Activated CD4-positive, CD25-positive, alpha-beta regulatory T cell treated with anti-CD3 and anti-CD28 coated beads, Interleukin-2, amount 50 U/mL, for 72 hours (primary cell): ENCODE measurements around the gene STIL.
"Not testable (repeated sequence)": the region's sequence is repeated elsewhere in the genome, so short reads cannot be mapped to it uniquely, and the experiment has no call there.

Source experiments
- DNase-seq: peaks from one replicate; pipeline ENCODE4 v3.0.0; 2021

Gene STIL

GRCh38 chr1:47313915-47314664, at the start of gene STIL:
TSS of gene STIL (minus strand) at chr1:47314147. CDS start at chr1:47310319, 3,828 bp downstream.
- peak; percentile 94 for DNase-seq

- no peak for DNase-seq
Measured at GRCh38 chr1:47362828-47363227, 48.9 kb upstream of the STIL start.

- DNase-seq = no peak
Measured at GRCh38 chr1:47361380-47361779, 47.4 kb upstream of the STIL start.

- DNase-seq = no peak
Measured at GRCh38 chr1:47351305-47351704, 37.4 kb upstream of the STIL start.

- no peak for DNase-seq
Measured at GRCh38 chr1:47348246-47348645, 34.3 kb upstream of the STIL start.

- no peak for DNase-seq
Measured at GRCh38 chr1:47347735-47348134, 33.8 kb upstream of the STIL start.

GRCh38 chr1:47346979-47347378, 33.0 kb upstream of the STIL start:
- DNase-seq = not testable (repeated sequence)

- DNase-seq = no peak
Measured at GRCh38 chr1:47340227-47340626, 26.3 kb upstream of the STIL start.

GRCh38 chr1:47338249-47339077, 24.5 kb upstream of the STIL start:
- DNase-seq = no peak

- DNase-seq = no peak
Measured at GRCh38 chr1:47337350-47337749, 23.4 kb upstream of the STIL start.

GRCh38 chr1:47334765-47335435, 21.0 kb upstream of the STIL start:
- no peak for DNase-seq

GRCh38 chr1:47333922-47334764, 20.2 kb upstream of the STIL start:
- peak; percentile 80 for DNase-seq

- peak; percentile 79 for DNase-seq
Measured at GRCh38 chr1:47333578-47333921, 19.6 kb upstream of the STIL start, which contains the start of gene CMPK1. TSS of gene CMPK1 (plus strand) at chr1:47333790. CDS start at chr1:47333946, 156 bp downstream.

GRCh38 chr1:47332779-47333577, 19.0 kb upstream of the STIL start:
- no peak for DNase-seq

- no peak for DNase-seq
Measured at GRCh38 chr1:47331875-47332274, 17.9 kb upstream of the STIL start.

- no peak for DNase-seq
Measured at GRCh38 chr1:47330212-47330611, 16.3 kb upstream of the STIL start.

GRCh38 chr1:47328992-47329391, 15.0 kb upstream of the STIL start:
- no peak for DNase-seq

- DNase-seq = no peak
Measured at GRCh38 chr1:47326271-47326670, 12.3 kb upstream of the STIL start.

- DNase-seq = no peak
Measured at GRCh38 chr1:47325528-47325927, 11.6 kb upstream of the STIL start.

GRCh38 chr1:47324682-47325081, 10.7 kb upstream of the STIL start:
- DNase-seq = no peak

- DNase-seq = no peak
Measured at GRCh38 chr1:47323599-47324031, 9.7 kb upstream of the STIL start.

- not testable (repeated sequence) for DNase-seq
Measured at GRCh38 chr1:47319968-47320367, 6.0 kb upstream of the STIL start.
